Neural progenitor cell (in vitro differentiated cells): ENCODE measurements around the gene FAM131C. TPM values are rescaled to one million over a fixed set of nuclear protein-coding genes. Genes with fewer than 3 reads are reported as not detected.
"Not testable (repeated sequence)": the region's sequence is repeated elsewhere in the genome, so short reads cannot be mapped to it uniquely, and the experiment has no call there.

Source experiments
- DNase-seq: peaks from one replicate; pipeline ENCODE4 v3.0.0-alpha.2; 2016; ENCODE audit warnings: low spot score
- H2AFZ ChIP-seq: fragments of 200-600 bp; sonication (generic); replicated peaks from 2 replicates; pipeline ENCODE4 v1.6.1; 2016; ENCODE audit warnings: antibody characterized with exemption
- H3F3A ChIP-seq: fragments of 200-600 bp; sonication (generic); 2 replicates; pipeline ENCODE4 v1.6.1; 2016; ENCODE audit warnings: antibody characterized with exemption, low read depth
- H3K27ac ChIP-seq: fragments of 200-600 bp; sonication (generic); 2 replicates; pipeline ENCODE4 v1.5.1; 2016; ENCODE audit warnings: mild to moderate bottlenecking
- H3K27me3 ChIP-seq: fragments of 200-600 bp; sonication (generic); 2 replicates; pipeline ENCODE4 v1.6.1; 2016; ENCODE audit warnings: mild to moderate bottlenecking, moderate library complexity
- H3K36me3 ChIP-seq: fragments of 200-600 bp; sonication (generic); 2 replicates; pipeline ENCODE4 v1.5.1; 2016
- H3K4me1 ChIP-seq: fragments of 200-600 bp; sonication (generic); 2 replicates; pipeline ENCODE4 v1.6.1; 2016; ENCODE audit warnings: mixed run types
- H3K4me2 ChIP-seq: fragments of 200-600 bp; sonication (generic); 2 replicates; pipeline ENCODE4 v1.6.1; 2016
- H3K4me3 ChIP-seq: fragments of 200-600 bp; sonication (generic); 2 replicates; pipeline ENCODE4 v1.5.1; 2016
- H3K79me2 ChIP-seq: fragments of 200-600 bp; sonication (generic); 2 replicates; pipeline ENCODE4 v1.6.1; 2016; ENCODE audit warnings: low read depth
- H3K9ac ChIP-seq: fragments of 200-600 bp; sonication (generic); 2 replicates; pipeline ENCODE4 v1.6.1; 2016
- H3K9me3 ChIP-seq: fragments of 200-600 bp; sonication (generic); 2 replicates; pipeline ENCODE4 v1.5.1; 2016; ENCODE audit warnings: low read depth
- H4K20me1 ChIP-seq: fragments of 200-600 bp; sonication (generic); 2 replicates; pipeline ENCODE4 v1.6.1; 2016; ENCODE audit warnings: low read depth
- H3K27ac Mint-ChIP-seq: 3 replicates; pipeline ENCODE4 v1.8.0; 2021; ENCODE audit warnings: mixed read lengths
- H3K27me3 Mint-ChIP-seq: 2 replicates; pipeline ENCODE4 v1.8.0; 2022; ENCODE audit warnings: low read depth, mild to moderate bottlenecking, inconsistent platforms, moderate library complexity, mixed read lengths; ENCODE audit not compliant: insufficient read depth
- H3K36me3 Mint-ChIP-seq: 3 replicates; pipeline ENCODE4 v1.8.0; 2021; ENCODE audit warnings: mixed read lengths
- H3K4me1 Mint-ChIP-seq: 3 replicates; pipeline ENCODE4 v1.8.0; 2021; ENCODE audit warnings: mixed read lengths
- H3K4me3 Mint-ChIP-seq: 3 replicates; pipeline ENCODE4 v1.8.0; 2021; ENCODE audit warnings: mild to moderate bottlenecking, moderate library complexity, mixed read lengths
- H3K9me3 Mint-ChIP-seq: 3 replicates; pipeline ENCODE4 v1.8.0; 2020; ENCODE audit warnings: mixed read lengths
- EZH2 ChIP-seq: fragments of 200-600 bp; sonication (generic); IDR thresholded peaks from 2 replicates; pipeline ENCODE4 v1.6.1; 2017; ENCODE audit warnings: antibody characterized with exemption, mild to moderate bottlenecking, moderate library complexity
- EZH2phosphoT487 ChIP-seq: fragments of 200-600 bp; sonication (generic); IDR thresholded peaks from 2 replicates; pipeline ENCODE4 v1.6.1; 2017; ENCODE audit warnings: antibody characterized with exemption
- total RNA-seq: library from RNA; depleted of rRNA; stranded (reverse); fragments of >200 nt; gene quantifications from 2 replicates; pipeline ENCODE4 v1.2.3, GENCODE V29; 2015; ENCODE audit warnings: low replicate concordance
- TF ChIP-seq, protein P1 (sequence below): fragments of 200-600 bp; sonication (generic); IDR thresholded peaks from 2 replicates; pipeline ENCODE4 v1.5.1; 2017; ENCODE audit warnings: antibody characterized with exemption, mild to moderate bottlenecking

Gene FAM131C
- total RNA-seq, 1 donor from 2014 or later = 0.13 TPM

DNA sequence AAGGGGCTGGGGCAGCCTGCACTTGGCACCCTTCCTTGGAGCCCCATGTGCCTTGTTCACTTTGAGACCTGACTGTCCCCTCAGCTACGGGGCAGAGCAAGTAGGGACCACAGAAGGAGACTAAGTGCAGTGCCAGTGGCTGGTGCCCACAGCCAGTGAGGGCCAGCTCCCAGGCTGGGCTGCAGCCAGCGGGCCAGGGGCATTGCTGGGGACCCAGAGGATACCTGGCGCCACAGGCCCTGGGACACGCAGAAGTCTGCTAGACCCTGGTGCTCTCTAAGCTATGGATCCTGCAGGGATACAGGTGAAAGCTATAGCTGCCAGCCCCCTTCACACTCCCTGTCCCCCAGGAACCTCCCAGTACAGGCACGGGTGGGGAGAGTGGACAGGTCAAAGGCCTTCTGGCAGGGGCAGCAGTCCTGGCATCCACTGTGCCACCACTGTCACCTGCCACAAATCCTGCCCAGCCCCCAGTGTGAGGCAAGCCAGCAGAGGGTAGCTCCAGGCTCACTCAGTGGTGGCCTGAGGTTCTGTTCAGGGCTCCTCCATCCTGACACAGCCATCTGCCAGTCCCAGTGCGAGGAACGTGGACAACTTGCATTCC lies 50.3 kb downstream of the FAM131C start:
- TF ChIP-seq EZH2 (no peak), EZH2phosphoT487 (no peak)
- TF ChIP-seq, protein P1, sequence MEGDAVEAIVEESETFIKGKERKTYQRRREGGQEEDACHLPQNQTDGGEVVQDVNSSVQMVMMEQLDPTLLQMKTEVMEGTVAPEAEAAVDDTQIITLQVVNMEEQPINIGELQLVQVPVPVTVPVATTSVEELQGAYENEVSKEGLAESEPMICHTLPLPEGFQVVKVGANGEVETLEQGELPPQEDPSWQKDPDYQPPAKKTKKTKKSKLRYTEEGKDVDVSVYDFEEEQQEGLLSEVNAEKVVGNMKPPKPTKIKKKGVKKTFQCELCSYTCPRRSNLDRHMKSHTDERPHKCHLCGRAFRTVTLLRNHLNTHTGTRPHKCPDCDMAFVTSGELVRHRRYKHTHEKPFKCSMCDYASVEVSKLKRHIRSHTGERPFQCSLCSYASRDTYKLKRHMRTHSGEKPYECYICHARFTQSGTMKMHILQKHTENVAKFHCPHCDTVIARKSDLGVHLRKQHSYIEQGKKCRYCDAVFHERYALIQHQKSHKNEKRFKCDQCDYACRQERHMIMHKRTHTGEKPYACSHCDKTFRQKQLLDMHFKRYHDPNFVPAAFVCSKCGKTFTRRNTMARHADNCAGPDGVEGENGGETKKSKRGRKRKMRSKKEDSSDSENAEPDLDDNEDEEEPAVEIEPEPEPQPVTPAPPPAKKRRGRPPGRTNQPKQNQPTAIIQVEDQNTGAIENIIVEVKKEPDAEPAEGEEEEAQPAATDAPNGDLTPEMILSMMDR = no peak
- H4K20me1 ChIP-seq = no peaks in the 10 kb centered on the region
- no peaks in the 10 kb centered on the region for H3K9me3 ChIP-seq
- no peaks in the 10 kb centered on the region for H3K9me3 Mint-ChIP-seq
- no peak overlapping the region for H3K27ac Mint-ChIP-seq
- H3F3A ChIP-seq = no peaks in the 10 kb centered on the region
- no peak for DNase-seq
- H2AFZ ChIP-seq = no peak overlapping the region
- H3K79me2 ChIP-seq = no peaks in the 10 kb centered on the region
- H3K4me3 Mint-ChIP-seq = no peak overlapping the region
- H3K4me2 ChIP-seq = no peak overlapping the region
- H3K4me1 Mint-ChIP-seq = peaks cover 26% of the 10 kb centered on the region
- peaks cover 23% of the 10 kb centered on the region for H3K27me3 ChIP-seq
- no peaks in the 10 kb centered on the region for H3K36me3 Mint-ChIP-seq
- H3K9ac ChIP-seq = no peak overlapping the region
- H3K27ac ChIP-seq = no peak overlapping the region
- H3K27me3 Mint-ChIP-seq = peaks cover 12% of the 10 kb centered on the region
- H3K36me3 ChIP-seq = no peaks in the 10 kb centered on the region
- H3K4me3 ChIP-seq = no peak overlapping the region
- H3K4me1 ChIP-seq = peaks cover 7% of the 10 kb centered on the region

DNA sequence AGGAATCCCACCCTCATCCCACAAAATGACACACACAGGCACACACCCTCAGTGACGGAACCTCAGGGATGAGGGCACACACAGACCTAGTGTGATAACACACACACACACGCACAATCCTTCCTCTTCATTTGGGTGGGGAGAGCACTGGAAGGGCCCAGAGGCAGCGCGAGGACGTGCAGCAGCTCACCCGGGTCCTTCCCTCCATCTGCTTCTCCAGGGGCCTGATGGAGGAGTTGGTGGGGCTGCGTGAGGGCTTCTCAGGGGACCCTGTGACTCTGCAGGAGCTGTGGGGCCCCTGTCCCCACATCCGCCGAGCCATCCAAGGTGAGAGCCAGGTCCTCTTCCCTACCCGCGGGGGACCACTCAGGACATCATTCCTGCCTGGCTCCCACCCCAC lies 51.1 kb downstream of the FAM131C start:
- Mint-ChIP-seq H3K9me3 (no peaks in the 10 kb centered on the region), H3K27ac (peak overlapping the region; percentile 72), H3K36me3 (no peaks in the 10 kb centered on the region), H3K27me3 (peaks cover 12% of the 10 kb centered on the region), H3K4me3 (no peak overlapping the region), H3K4me1 (peaks cover 29% of the 10 kb centered on the region)
- no peak overlapping the region for H3K4me2 ChIP-seq
- H3K27me3 ChIP-seq = peaks cover 22% of the 10 kb centered on the region
- no peak overlapping the region for H3K4me3 ChIP-seq
- no peak for DNase-seq
- H2AFZ ChIP-seq = no peak overlapping the region
- H3F3A ChIP-seq = no peaks in the 10 kb centered on the region
- peaks cover 6% of the 10 kb centered on the region for H3K4me1 ChIP-seq
- no peaks in the 10 kb centered on the region for H3K79me2 ChIP-seq
- no peak overlapping the region for H3K9ac ChIP-seq
- no peak overlapping the region for H3K27ac ChIP-seq
- no peaks in the 10 kb centered on the region for H4K20me1 ChIP-seq
- H3K36me3 ChIP-seq = no peaks in the 10 kb centered on the region
- no peaks in the 10 kb centered on the region for H3K9me3 ChIP-seq
- TF ChIP-seq, protein P1 = no peak
- TF ChIP-seq EZH2phosphoT487 (no peak), EZH2 (no peak)

DNA sequence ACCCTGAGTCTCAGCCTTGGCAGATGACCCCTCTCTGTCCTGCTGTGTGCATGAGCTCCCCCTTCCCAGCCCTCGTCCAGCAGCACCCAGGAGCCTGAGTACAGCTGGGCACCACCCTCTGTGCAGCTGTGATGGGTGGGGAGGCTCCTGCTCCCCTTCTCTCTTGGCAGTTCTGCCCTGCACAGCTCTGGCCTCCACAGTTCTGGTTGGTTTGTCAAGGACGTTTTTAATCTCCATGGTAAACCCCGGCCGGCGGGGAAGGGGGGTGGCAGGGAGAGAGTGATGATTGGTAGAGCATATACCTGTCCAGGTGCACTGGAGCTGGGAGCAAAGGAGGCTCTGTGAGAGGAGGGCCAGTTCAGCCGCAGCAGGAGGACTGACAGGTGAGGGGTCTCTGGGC lies 51.8 kb downstream of the FAM131C start, which contains the start of gene CLCNKA:
Gene CLCNKA (plus strand): TSS at position 356 of the 400 bp plus-strand sequence. CDS start 584 bp downstream, outside the sequence.
- H2AFZ ChIP-seq = no peak within 1 kb of the TSS

DNA sequence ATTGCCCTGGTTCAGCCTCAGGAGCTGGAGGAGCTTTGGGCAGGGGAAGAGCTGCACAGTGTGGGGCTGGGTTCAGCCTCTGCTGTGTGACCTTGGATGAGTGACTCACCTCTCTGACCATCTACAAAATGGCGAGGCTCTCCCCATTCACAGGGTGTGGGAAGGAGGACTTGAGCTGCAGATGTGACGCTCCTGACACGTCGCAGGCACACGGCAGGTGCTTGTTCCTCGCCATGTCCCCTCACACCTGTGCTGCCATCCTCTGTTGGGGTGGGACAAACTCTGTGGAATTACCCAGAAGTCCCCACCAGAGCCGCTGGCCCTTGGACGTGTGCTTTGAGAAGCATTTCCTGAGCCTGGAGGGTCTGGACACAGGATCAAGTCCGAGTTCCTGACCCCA lies 52.6 kb downstream of the FAM131C start:
- H3K27ac ChIP-seq, H3K27me3 ChIP-seq, H3K79me2 ChIP-seq, H3K9me3 Mint-ChIP-seq, H3F3A ChIP-seq, H3K27ac Mint-ChIP-seq, H3K36me3 Mint-ChIP-seq, H3K4me1 ChIP-seq, H3K9me3 ChIP-seq, H3K4me3 ChIP-seq, H3K9ac ChIP-seq, H3K4me3 Mint-ChIP-seq, H3K4me2 ChIP-seq, H4K20me1 ChIP-seq, H2AFZ ChIP-seq, H3K36me3 ChIP-seq, DNase-seq: not testable (repeated sequence)
- Mint-ChIP-seq H3K27me3 (peaks cover 15% of the 10 kb centered on the region), H3K4me1 (peaks cover 28% of the 10 kb centered on the region)

More for the DNA sequence above, 51.8 kb downstream of the FAM131C start, which contains the start of gene CLCNKA:
- H3K4me2 ChIP-seq = no peak within 1 kb of the TSS
- H3K27ac ChIP-seq = no peak within 1 kb of the TSS
- TF ChIP-seq EZH2 (no peak), EZH2phosphoT487 (no peak)
- TF ChIP-seq, protein P1 = no peak
- Mint-ChIP-seq H3K27me3 (peaks cover 13% of the 10 kb centered on the region), H3K36me3 (no peaks in the 10 kb centered on the region), H3K4me3 (no peak within 1 kb of the TSS), H3K9me3 (no peaks in the 10 kb centered on the region), H3K27ac (peak within 1 kb of the TSS; percentile 72), H3K4me1 (peaks cover 28% of the 10 kb centered on the region)
- H3K36me3 ChIP-seq = no peaks in the 10 kb centered on the region
- no peaks in the 10 kb centered on the region for H3K79me2 ChIP-seq
- no peaks in the 10 kb centered on the region for H3F3A ChIP-seq
- no peaks in the 10 kb centered on the region for H3K9me3 ChIP-seq
- no peak within 1 kb of the TSS for H3K4me3 ChIP-seq
- peaks cover 15% of the 10 kb centered on the region for H3K27me3 ChIP-seq
- H4K20me1 ChIP-seq = no peaks in the 10 kb centered on the region
- no peak for DNase-seq
- H3K4me1 ChIP-seq = no peaks in the 10 kb centered on the region
- H3K9ac ChIP-seq = no peak within 1 kb of the TSS
